Measurements from ENCODE around the gene DNAJC7. TPM values are rescaled to one million over a fixed set of nuclear protein-coding genes. Genes with fewer than 3 reads are reported as not detected.

Gene DNAJC7
- total RNA-seq, 1 experiment from 2014 or later, result 60.1 TPM

- Histone ChIP-seq H3K9me3 (ENCODE audit: low read length) (no peaks in the 10 kb centered on the region), H3K27me3 (ENCODE audit: low read length) (no peaks in the 10 kb centered on the region), H3K4me1 (ENCODE audit: insufficient read depth, low read length) (no peaks in the 10 kb centered on the region), H2AFZ (ENCODE audit: low read length) (no peak overlapping the region), H3K36me3 (ENCODE audit: low read depth, low read length) (no peaks in the 10 kb centered on the region), H3F3A (ENCODE audit: low read length, unreplicated experiment) (no peaks in the 10 kb centered on the region), H3K27ac (ENCODE audit: low read length) (no peak overlapping the region), H3K4me2 (ENCODE audit: low read length) (no peak overlapping the region), H3K9me2 (replicated peaks; ENCODE audit: low read length) (no peaks in the 10 kb centered on the region), H3K4me3 (ENCODE audit: low read length) (no peak overlapping the region), H3K79me2 (ENCODE audit: low read length) (no peaks in the 10 kb centered on the region), H3K9ac (ENCODE audit: low read length) (no peak overlapping the region), H4K20me1 (ENCODE audit: low read length) (no peaks in the 10 kb centered on the region)
- ChIA-PET CTCF (no interaction called here), POLR2A (ENCODE audit: unreplicated experiment) (no interaction called here)
- intact Hi-C loops (cut with micrococcal nuclease), result no loop called here
- BruUV-seq (replicated peaks), result no TSS peak
- no peak for DNase-seq
- ATAC-seq, result no peak
- TF ChIP-seq EZH2phosphoT487 (IDR thresholded peaks at IDR 0.05; ENCODE audit: borderline replicate concordance, low read length) (no peak), CTCF (conservative IDR thresholded peaks at IDR 0.05; ENCODE audit: low read depth, low read length) (no peak), EZH2 (IDR thresholded peaks at IDR 0.05; ENCODE audit: low read length, unreplicated experiment) (no peak)
These were observed 24.4 kb upstream of the DNAJC7 start for GRCh38 chr17:42041619-42042018.

- Histone ChIP-seq H3K27ac (ENCODE audit: low read length) (no peak overlapping the region), H3K9ac (ENCODE audit: low read length) (no peak overlapping the region), H4K20me1 (ENCODE audit: low read length) (no peaks in the 10 kb centered on the region), H3K79me2 (ENCODE audit: low read length) (no peaks in the 10 kb centered on the region), H3K4me1 (ENCODE audit: insufficient read depth, low read length) (no peaks in the 10 kb centered on the region), H3K9me3 (ENCODE audit: low read length) (no peaks in the 10 kb centered on the region), H3K4me3 (ENCODE audit: low read length) (no peak overlapping the region), H3K27me3 (ENCODE audit: low read length) (no peaks in the 10 kb centered on the region), H3K4me2 (ENCODE audit: low read length) (no peak overlapping the region), H3F3A (ENCODE audit: low read length, unreplicated experiment) (no peaks in the 10 kb centered on the region), H2AFZ (ENCODE audit: low read length) (no peak overlapping the region), H3K9me2 (replicated peaks; ENCODE audit: low read length) (no peaks in the 10 kb centered on the region), H3K36me3 (ENCODE audit: low read depth, low read length) (no peaks in the 10 kb centered on the region)
- ATAC-seq, result no peak
- no TSS peak for BruUV-seq (replicated peaks)
- intact Hi-C loops (cut with micrococcal nuclease), result no loop called here
- DNase-seq, result no peak
- CTCF ChIA-PET, result no interaction called here
- TF ChIP-seq EZH2phosphoT487 (IDR thresholded peaks at IDR 0.05; ENCODE audit: borderline replicate concordance, low read length) (no peak), CTCF (conservative IDR thresholded peaks at IDR 0.05; ENCODE audit: low read depth, low read length) (no peak), EZH2 (IDR thresholded peaks at IDR 0.05; ENCODE audit: low read length, unreplicated experiment) (no peak)
- POLR2A ChIA-PET (ENCODE audit: unreplicated experiment), result interaction anchor here (0.6 kb wide), 2 partner anchors 32 to 353 kb away, joined by 3 read pairs; no protein-coding TSS in a partner anchor
These were observed 23.6 kb upstream of the DNAJC7 start for GRCh38 chr17:42040818-42041217.

GRCh38 chr17:42039794-42040763, 22.8 kb upstream of the DNAJC7 start:
- Histone ChIP-seq H3K9me2 (replicated peaks; ENCODE audit: low read length) (no peaks in the 10 kb centered on the region), H4K20me1 (ENCODE audit: low read length) (no peaks in the 10 kb centered on the region), H2AFZ (ENCODE audit: low read length) (no peak overlapping the region), H3K9ac (ENCODE audit: low read length) (no peak overlapping the region), H3K9me3 (ENCODE audit: low read length) (no peaks in the 10 kb centered on the region), H3K27me3 (ENCODE audit: low read length) (no peaks in the 10 kb centered on the region), H3K4me3 (ENCODE audit: low read length) (no peak overlapping the region), H3K36me3 (ENCODE audit: low read depth, low read length) (no peaks in the 10 kb centered on the region), H3K27ac (ENCODE audit: low read length) (no peak overlapping the region), H3F3A (ENCODE audit: low read length, unreplicated experiment) (no peaks in the 10 kb centered on the region), H3K4me2 (ENCODE audit: low read length) (no peak overlapping the region), H3K79me2 (ENCODE audit: low read length) (no peaks in the 10 kb centered on the region), H3K4me1 (ENCODE audit: insufficient read depth, low read length) (no peaks in the 10 kb centered on the region)
- BruUV-seq (replicated peaks), result no TSS peak
- ChIA-PET CTCF (no interaction called here), POLR2A (ENCODE audit: unreplicated experiment) (no interaction called here)
- intact Hi-C loops (cut with micrococcal nuclease), result no loop called here
- TF ChIP-seq CTCF (conservative IDR thresholded peaks at IDR 0.05; ENCODE audit: low read depth, low read length), result no peak
- no peak for TF ChIP-seq EZH2 (IDR thresholded peaks at IDR 0.05; ENCODE audit: low read length, unreplicated experiment)
- TF ChIP-seq EZH2phosphoT487 (IDR thresholded peaks at IDR 0.05; ENCODE audit: borderline replicate concordance, low read length), result no peak
- no peak for DNase-seq
- no peak for ATAC-seq

All from PC-3 (cell line).